GM12801 (cell line): ENCODE results near the gene BDKRB2.

ENCODE experiments used
- CTCF ChIP-seq: IDR thresholded peaks from one replicate; pipeline ENCODE4 v1.5.1; 2011; ENCODE audit warnings: control low read depth; ENCODE audit not compliant: insufficient read length; ENCODE audit errors: extremely low read depth

The BDKRB2 gene

GRCh38 chr14:96177766-96178375, 26.8 kb upstream of the BDKRB2 start:
- TF ChIP-seq CTCF = no peak

GRCh38 chr14:96178461-96179321, 25.9 kb upstream of the BDKRB2 start:
- no peak for TF ChIP-seq CTCF

- no peak for TF ChIP-seq CTCF
These were observed 24.4 kb upstream of the BDKRB2 start for GRCh38 chr14:96180043-96180874.

- no peak for TF ChIP-seq CTCF
These were observed 23.2 kb upstream of the BDKRB2 start for GRCh38 chr14:96181186-96182056.

GRCh38 chr14:96182546-96182945, 22.1 kb upstream of the BDKRB2 start:
- TF ChIP-seq CTCF = no peak

GRCh38 chr14:96184737-96185136, 19.9 kb upstream of the BDKRB2 start:
- no peak for TF ChIP-seq CTCF
